ENCODE measurements around the gene PLOD1. TPM values are rescaled to one million over a fixed set of nuclear protein-coding genes. Genes with fewer than 3 reads are reported as not detected.

PLOD1 gene
- total RNA-seq, 1 donor from 2014 or later, result 204 TPM

DNA sequence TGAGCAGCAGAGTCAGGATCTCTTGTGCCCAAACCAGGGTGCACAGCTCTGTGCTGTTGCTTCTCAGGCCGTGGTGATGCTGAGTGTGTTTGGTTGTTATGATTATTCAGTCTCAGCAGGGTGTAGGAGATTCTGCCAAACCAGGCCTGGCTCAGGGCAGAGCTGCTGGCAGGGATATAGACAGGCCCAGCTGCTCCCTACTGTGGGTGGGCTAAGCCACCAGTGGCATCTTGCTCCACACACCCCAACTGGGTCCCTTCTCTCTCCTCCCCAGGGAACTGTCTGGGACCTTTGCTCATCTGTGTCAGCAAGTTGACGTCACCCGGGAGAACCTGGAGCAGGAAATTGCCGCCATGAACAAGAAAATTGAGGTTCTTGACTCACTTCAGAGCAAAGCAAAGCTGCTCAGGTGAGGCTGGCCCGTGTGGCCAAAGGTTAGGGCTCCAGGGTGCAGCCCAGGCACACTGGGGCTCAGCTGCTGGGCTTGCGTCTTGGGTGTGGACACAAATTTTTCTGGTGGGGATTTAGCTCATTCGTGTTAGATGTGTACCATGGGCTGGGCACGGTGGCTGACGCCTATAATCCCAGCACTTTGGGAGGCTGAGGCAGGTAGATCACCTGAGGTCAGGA is 74.9 kb downstream of the PLOD1 start:
- H3K9me3 Mint-ChIP-seq (ENCODE audit: unreplicated experiment), result no peaks in the 10 kb centered on the region
- H3K4me3 Mint-ChIP-seq (ENCODE audit: unreplicated experiment), result no peak overlapping the region
- H3K4me1 Mint-ChIP-seq (ENCODE audit: unreplicated experiment), result no peaks in the 10 kb centered on the region
- H3K27me3 Mint-ChIP-seq (ENCODE audit: unreplicated experiment), result no peaks in the 10 kb centered on the region
- H3K36me3 Mint-ChIP-seq (ENCODE audit: unreplicated experiment), result peaks cover 49% of the 10 kb centered on the region
- TF ChIP-seq, protein P1, sequence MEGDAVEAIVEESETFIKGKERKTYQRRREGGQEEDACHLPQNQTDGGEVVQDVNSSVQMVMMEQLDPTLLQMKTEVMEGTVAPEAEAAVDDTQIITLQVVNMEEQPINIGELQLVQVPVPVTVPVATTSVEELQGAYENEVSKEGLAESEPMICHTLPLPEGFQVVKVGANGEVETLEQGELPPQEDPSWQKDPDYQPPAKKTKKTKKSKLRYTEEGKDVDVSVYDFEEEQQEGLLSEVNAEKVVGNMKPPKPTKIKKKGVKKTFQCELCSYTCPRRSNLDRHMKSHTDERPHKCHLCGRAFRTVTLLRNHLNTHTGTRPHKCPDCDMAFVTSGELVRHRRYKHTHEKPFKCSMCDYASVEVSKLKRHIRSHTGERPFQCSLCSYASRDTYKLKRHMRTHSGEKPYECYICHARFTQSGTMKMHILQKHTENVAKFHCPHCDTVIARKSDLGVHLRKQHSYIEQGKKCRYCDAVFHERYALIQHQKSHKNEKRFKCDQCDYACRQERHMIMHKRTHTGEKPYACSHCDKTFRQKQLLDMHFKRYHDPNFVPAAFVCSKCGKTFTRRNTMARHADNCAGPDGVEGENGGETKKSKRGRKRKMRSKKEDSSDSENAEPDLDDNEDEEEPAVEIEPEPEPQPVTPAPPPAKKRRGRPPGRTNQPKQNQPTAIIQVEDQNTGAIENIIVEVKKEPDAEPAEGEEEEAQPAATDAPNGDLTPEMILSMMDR (IDR thresholded peaks at IDR 0.05), result no peak
- H3K27ac Mint-ChIP-seq (ENCODE audit: unreplicated experiment), result no peak overlapping the region
- no peak for DNase-seq (ENCODE audit: extremely low spot score, unreplicated experiment)

GRCh38 chr1:12010746-12011570 is 76.4 kb downstream of the PLOD1 start:
- Mint-ChIP-seq H3K4me3 (ENCODE audit: unreplicated experiment) (no peak overlapping the region), H3K27ac (ENCODE audit: unreplicated experiment) (no peak overlapping the region)
- TF ChIP-seq, protein P1 (IDR thresholded peaks at IDR 0.05), result no peak

DNA sequence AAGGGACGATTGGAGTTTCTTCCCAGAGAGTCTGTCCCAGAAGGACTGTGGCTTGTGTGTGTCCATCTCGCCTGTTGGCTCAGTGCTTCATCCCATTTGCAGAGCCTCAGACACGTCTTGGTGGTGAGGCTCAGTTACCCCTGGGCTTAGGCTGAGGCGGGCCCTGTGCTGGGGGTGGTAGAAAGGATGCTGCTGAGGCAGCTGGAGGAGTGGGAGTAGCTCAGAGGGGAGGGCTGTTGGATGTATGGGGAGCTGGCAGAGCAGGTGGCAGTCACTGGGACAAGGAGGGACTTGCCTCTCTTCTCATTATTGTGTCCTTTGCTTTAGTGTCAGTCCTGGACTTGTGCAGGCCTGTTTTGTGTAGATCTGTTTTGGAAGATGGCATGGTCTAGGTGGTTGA is 77.5 kb downstream of the PLOD1 start:
- Mint-ChIP-seq H3K4me3 (ENCODE audit: unreplicated experiment) (no peak overlapping the region), H3K27me3 (ENCODE audit: unreplicated experiment) (no peaks in the 10 kb centered on the region), H3K4me1 (ENCODE audit: unreplicated experiment) (no peaks in the 10 kb centered on the region), H3K36me3 (ENCODE audit: unreplicated experiment) (peaks cover 32% of the 10 kb centered on the region), H3K9me3 (ENCODE audit: unreplicated experiment) (no peaks in the 10 kb centered on the region), H3K27ac (ENCODE audit: unreplicated experiment) (no peak overlapping the region)
- DNase-seq (ENCODE audit: extremely low spot score, unreplicated experiment), result no peak
- TF ChIP-seq, protein P1 (IDR thresholded peaks at IDR 0.05), result no peak

More at GRCh38 chr1:12010746-12011570, 76.4 kb downstream of the PLOD1 start:
- no peaks in the 10 kb centered on the region for H3K27me3 Mint-ChIP-seq (ENCODE audit: unreplicated experiment)
- DNase-seq (ENCODE audit: extremely low spot score, unreplicated experiment), result no peak
- H3K9me3 Mint-ChIP-seq (ENCODE audit: unreplicated experiment), result no peaks in the 10 kb centered on the region
- H3K36me3 Mint-ChIP-seq (ENCODE audit: unreplicated experiment), result peaks cover 37% of the 10 kb centered on the region
- no peaks in the 10 kb centered on the region for H3K4me1 Mint-ChIP-seq (ENCODE audit: unreplicated experiment)

DNA sequence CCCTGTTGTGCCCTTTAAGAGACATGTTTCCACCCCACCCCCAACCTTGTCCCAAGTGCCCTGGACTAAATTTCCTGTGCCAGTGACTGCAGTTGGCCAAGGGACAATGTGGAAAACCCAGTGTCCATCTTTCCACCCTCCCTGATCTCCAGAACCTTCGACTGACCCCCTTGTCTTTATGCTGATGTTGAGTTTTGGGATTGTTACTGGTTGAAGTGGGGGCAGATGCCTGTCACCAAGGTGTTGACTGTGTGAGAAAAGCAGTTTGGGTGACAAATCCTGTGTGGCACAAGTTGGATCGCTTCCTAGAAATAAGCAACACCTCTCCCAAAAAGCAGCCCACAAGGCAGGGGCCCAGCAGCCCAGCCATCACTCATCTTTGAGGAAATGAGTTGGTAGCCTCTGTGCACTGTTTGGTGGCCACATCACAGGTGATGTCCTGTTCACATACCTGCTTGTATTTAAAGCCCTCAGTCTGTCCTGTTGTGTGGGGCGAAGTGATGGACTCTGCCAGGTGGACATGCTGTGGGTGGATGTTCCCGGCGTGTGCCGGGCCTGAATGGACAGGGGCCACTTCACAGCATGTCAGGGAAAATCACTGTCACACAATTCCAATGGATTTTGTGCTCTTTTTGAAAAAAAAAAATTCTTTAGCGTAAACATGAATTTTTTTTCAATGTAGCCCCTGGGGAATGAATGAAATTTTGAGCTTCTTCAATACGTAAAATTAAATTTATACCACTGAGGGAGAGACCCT is 78.2 kb downstream of the PLOD1 start:
- Mint-ChIP-seq H3K4me3 (ENCODE audit: unreplicated experiment) (no peak overlapping the region), H3K36me3 (ENCODE audit: unreplicated experiment) (peaks cover 29% of the 10 kb centered on the region), H3K27me3 (ENCODE audit: unreplicated experiment) (no peaks in the 10 kb centered on the region), H3K9me3 (ENCODE audit: unreplicated experiment) (no peaks in the 10 kb centered on the region), H3K27ac (ENCODE audit: unreplicated experiment) (no peak overlapping the region), H3K4me1 (ENCODE audit: unreplicated experiment) (no peaks in the 10 kb centered on the region)
- TF ChIP-seq, protein P1 (IDR thresholded peaks at IDR 0.05), result no peak
- no peak for DNase-seq (ENCODE audit: extremely low spot score, unreplicated experiment)
